ENCODE results near the gene SMIM3.
"Not testable (repeated sequence)": the region's sequence is repeated elsewhere in the genome, so short reads cannot be mapped to it uniquely, and the experiment has no call there.

Gene SMIM3

GRCh38 chr5:150809363-150809762 lies 30.8 kb downstream of the SMIM3 start:
- Mint-ChIP-seq H3K36me3 (ENCODE audit: low read depth) (no peaks in the 10 kb centered on the region), H3K27ac (no peak overlapping the region), H3K4me1 (no peaks in the 10 kb centered on the region), H3K27me3 (ENCODE audit: low read depth, poor library complexity) (peaks cover under 1% of the 10 kb centered on the region), H3K9me3 (peaks cover 58% of the 10 kb centered on the region), H3K4me3 (no peak overlapping the region)
- DNase-seq: no peak
- TF ChIP-seq CTCF (IDR thresholded peaks at IDR 0.05): no peak

GRCh38 chr5:150815010-150815409 lies 36.5 kb downstream of the SMIM3 start:
- Mint-ChIP-seq H3K36me3 (ENCODE audit: low read depth) (no peaks in the 10 kb centered on the region), H3K27ac (no peak overlapping the region), H3K4me3 (no peak overlapping the region), H3K4me1 (no peaks in the 10 kb centered on the region), H3K27me3 (ENCODE audit: low read depth, poor library complexity) (peaks cover 10% of the 10 kb centered on the region), H3K9me3 (peaks cover 59% of the 10 kb centered on the region)
- DNase-seq: no peak
- TF ChIP-seq CTCF (IDR thresholded peaks at IDR 0.05): no peak

- H3K4me1 Mint-ChIP-seq: no peaks in the 10 kb centered on the region
- no peak for DNase-seq
- no peak overlapping the region for H3K4me3 Mint-ChIP-seq
- peaks cover 17% of the 10 kb centered on the region for H3K27me3 Mint-ChIP-seq (ENCODE audit: low read depth, poor library complexity)
- peaks cover 61% of the 10 kb centered on the region for H3K9me3 Mint-ChIP-seq
- no peak for TF ChIP-seq CTCF (IDR thresholded peaks at IDR 0.05)
- no peak overlapping the region for H3K27ac Mint-ChIP-seq
- H3K36me3 Mint-ChIP-seq (ENCODE audit: low read depth): no peaks in the 10 kb centered on the region
Measured at GRCh38 chr5:150816946-150817345, 38.4 kb downstream of the SMIM3 start.

- Mint-ChIP-seq H3K4me1 (no peaks in the 10 kb centered on the region), H3K9me3 (peaks cover 41% of the 10 kb centered on the region), H3K4me3 (no peak overlapping the region), H3K27me3 (ENCODE audit: low read depth, poor library complexity) (peaks cover 2% of the 10 kb centered on the region), H3K27ac (no peak overlapping the region), H3K36me3 (ENCODE audit: low read depth) (no peaks in the 10 kb centered on the region)
- no peak for TF ChIP-seq CTCF (IDR thresholded peaks at IDR 0.05)
- DNase-seq: no peak
Measured at GRCh38 chr5:150829744-150830143, 51.2 kb downstream of the SMIM3 start.

- not testable (repeated sequence) for H3K36me3 Mint-ChIP-seq (ENCODE audit: low read depth); H3K27me3 Mint-ChIP-seq (ENCODE audit: low read depth, poor library complexity); H3K4me3 Mint-ChIP-seq; H3K27ac Mint-ChIP-seq; H3K4me1 Mint-ChIP-seq; DNase-seq
- peaks cover 39% of the 10 kb centered on the region for H3K9me3 Mint-ChIP-seq
Measured at GRCh38 chr5:150831821-150832220, 53.3 kb downstream of the SMIM3 start.

GRCh38 chr5:150836064-150836463 lies 57.5 kb downstream of the SMIM3 start:
- no peak for DNase-seq
- Mint-ChIP-seq H3K27ac (no peak overlapping the region), H3K4me3 (no peak overlapping the region), H3K4me1 (peaks cover 19% of the 10 kb centered on the region), H3K27me3 (ENCODE audit: low read depth, poor library complexity) (peaks cover 35% of the 10 kb centered on the region), H3K36me3 (ENCODE audit: low read depth) (no peaks in the 10 kb centered on the region), H3K9me3 (peaks cover 21% of the 10 kb centered on the region)
- no peak for TF ChIP-seq CTCF (IDR thresholded peaks at IDR 0.05)
